ENCODE results near the gene UBE2E2.
"Not testable (repeated sequence)": the region's sequence is repeated elsewhere in the genome, so short reads cannot be mapped to it uniquely, and the experiment has no call there.

UBE2E2 gene

DNA sequence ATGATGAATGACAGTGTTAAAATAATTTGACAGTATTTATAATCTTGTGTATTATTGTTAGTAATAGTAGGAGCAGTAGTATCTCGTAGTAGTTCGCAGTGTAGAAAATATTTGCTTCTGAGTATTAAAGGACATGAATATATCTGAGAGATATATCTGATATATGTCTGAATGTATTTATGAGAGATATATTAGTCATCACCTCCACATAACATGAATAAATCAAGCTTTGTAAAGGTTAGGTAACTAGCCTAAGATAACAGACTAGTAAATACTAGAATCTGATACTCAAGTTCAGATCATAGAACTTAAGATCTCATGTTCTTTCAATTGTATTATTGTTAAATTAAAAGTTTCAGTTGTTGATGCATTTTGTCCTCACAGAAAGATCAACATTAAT lies 130.5 kb downstream of the UBE2E2 start:
- Histone ChIP-seq H3K36me3 (ENCODE audit: insufficient read depth, low read length) (no peaks in the 10 kb centered on the region), H3K9me2 (replicated peaks; ENCODE audit: low read depth, low read length) (no peaks in the 10 kb centered on the region), H2AFZ (ENCODE audit: low read length) (no peak overlapping the region), H3K4me2 (ENCODE audit: low read depth, low read length, poor library complexity, severe bottlenecking) (no peak overlapping the region), H3F3A (ENCODE audit: low read depth) (no peaks in the 10 kb centered on the region), H3K79me2 (ENCODE audit: insufficient read depth, low read length) (peaks cover 10% of the 10 kb centered on the region; the same call in 1 of the 2 replicates), H3K4me1 (ENCODE audit: insufficient read depth, low read length, poor library complexity, severe bottlenecking) (peaks cover 4% of the 10 kb centered on the region), H4K20me1 (ENCODE audit: insufficient read depth, low read length, poor library complexity, severe bottlenecking) (no peaks in the 10 kb centered on the region), H3K27me3 (ENCODE audit: insufficient read depth, low read length, poor library complexity, severe bottlenecking) (no peaks in the 10 kb centered on the region), H3K9me3 (ENCODE audit: insufficient read depth, low read depth, low read length) (no peaks in the 10 kb centered on the region), H3K9ac (ENCODE audit: low read depth, low read length, poor library complexity, severe bottlenecking) (no peak overlapping the region), H3K4me3 (ENCODE audit: low read length, poor library complexity, severe bottlenecking) (no peak overlapping the region)
- TF ChIP-seq, protein P1, sequence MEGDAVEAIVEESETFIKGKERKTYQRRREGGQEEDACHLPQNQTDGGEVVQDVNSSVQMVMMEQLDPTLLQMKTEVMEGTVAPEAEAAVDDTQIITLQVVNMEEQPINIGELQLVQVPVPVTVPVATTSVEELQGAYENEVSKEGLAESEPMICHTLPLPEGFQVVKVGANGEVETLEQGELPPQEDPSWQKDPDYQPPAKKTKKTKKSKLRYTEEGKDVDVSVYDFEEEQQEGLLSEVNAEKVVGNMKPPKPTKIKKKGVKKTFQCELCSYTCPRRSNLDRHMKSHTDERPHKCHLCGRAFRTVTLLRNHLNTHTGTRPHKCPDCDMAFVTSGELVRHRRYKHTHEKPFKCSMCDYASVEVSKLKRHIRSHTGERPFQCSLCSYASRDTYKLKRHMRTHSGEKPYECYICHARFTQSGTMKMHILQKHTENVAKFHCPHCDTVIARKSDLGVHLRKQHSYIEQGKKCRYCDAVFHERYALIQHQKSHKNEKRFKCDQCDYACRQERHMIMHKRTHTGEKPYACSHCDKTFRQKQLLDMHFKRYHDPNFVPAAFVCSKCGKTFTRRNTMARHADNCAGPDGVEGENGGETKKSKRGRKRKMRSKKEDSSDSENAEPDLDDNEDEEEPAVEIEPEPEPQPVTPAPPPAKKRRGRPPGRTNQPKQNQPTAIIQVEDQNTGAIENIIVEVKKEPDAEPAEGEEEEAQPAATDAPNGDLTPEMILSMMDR (conservative IDR thresholded peaks at IDR 0.05; ENCODE audit: low read length) = no peak
- TF ChIP-seq EZH2phosphoT487 (IDR thresholded peaks at IDR 0.05; ENCODE audit: borderline replicate concordance) = no peak

- H3K9me3 ChIP-seq (ENCODE audit: insufficient read depth, low read depth, low read length); H3K4me3 ChIP-seq (ENCODE audit: low read length, poor library complexity, severe bottlenecking); H3F3A ChIP-seq (ENCODE audit: low read depth); H2AFZ ChIP-seq (ENCODE audit: low read length); H3K4me2 ChIP-seq (ENCODE audit: low read depth, low read length, poor library complexity, severe bottlenecking); H3K27me3 ChIP-seq (ENCODE audit: insufficient read depth, low read length, poor library complexity, severe bottlenecking); H3K9ac ChIP-seq (ENCODE audit: low read depth, low read length, poor library complexity, severe bottlenecking); H3K36me3 ChIP-seq (ENCODE audit: insufficient read depth, low read length); H3K9me2 ChIP-seq (replicated peaks; ENCODE audit: low read depth, low read length); H4K20me1 ChIP-seq (ENCODE audit: insufficient read depth, low read length, poor library complexity, severe bottlenecking): not testable (repeated sequence)
- Histone ChIP-seq H3K79me2 (ENCODE audit: insufficient read depth, low read length) (peaks cover 10% of the 10 kb centered on the region; the same call in 1 of the 2 replicates), H3K4me1 (ENCODE audit: insufficient read depth, low read length, poor library complexity, severe bottlenecking) (peaks cover 21% of the 10 kb centered on the region)
These were observed 133.7 kb downstream of the UBE2E2 start for GRCh38 chr3:23336853-23337252.

DNA sequence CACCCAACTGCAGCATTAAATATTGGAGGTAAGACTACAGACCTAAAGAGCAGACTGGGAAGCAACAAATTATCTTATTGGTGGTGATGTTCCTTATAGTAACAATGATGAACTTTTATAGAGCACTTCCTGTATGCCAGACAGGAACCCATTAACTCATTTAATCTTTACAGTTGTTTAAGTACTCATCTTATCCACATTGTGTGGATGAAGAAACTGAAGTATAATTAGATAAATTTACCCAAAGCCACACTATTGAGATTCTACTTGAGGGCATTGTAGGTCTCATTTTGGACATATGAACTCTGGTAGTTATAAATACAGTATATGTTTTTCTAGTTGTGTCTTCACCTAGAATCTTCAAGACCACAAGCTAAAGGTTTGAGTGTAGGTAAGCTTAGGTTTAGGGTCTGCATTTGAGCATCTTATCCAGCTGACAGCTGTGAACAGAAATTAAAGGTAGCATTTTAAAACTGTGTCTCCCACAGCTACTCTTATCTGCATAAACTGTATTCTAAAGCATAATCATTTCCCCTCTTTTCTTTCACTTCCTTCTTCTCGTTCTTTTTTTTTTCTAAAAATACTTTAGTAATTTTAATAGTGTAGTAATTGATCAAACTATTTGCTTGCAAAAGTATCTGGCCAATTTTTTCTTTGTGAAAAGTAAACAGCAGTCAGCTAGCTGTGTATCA lies 138.2 kb downstream of the UBE2E2 start:
- peaks cover 22% of the 10 kb centered on the region for H3K4me1 ChIP-seq (ENCODE audit: insufficient read depth, low read length, poor library complexity, severe bottlenecking)
- peaks cover 3% of the 10 kb centered on the region; the same call in 1 of the 2 replicates for H3F3A ChIP-seq (ENCODE audit: low read depth)
- H3K4me2 ChIP-seq (ENCODE audit: low read depth, low read length, poor library complexity, severe bottlenecking) = peak overlapping the region; percentile 63
- H3K27me3 ChIP-seq (ENCODE audit: insufficient read depth, low read length, poor library complexity, severe bottlenecking) = no peaks in the 10 kb centered on the region
- H3K36me3 ChIP-seq (ENCODE audit: insufficient read depth, low read length) = no peaks in the 10 kb centered on the region
- peaks cover 4% of the 10 kb centered on the region for H4K20me1 ChIP-seq (ENCODE audit: insufficient read depth, low read length, poor library complexity, severe bottlenecking)
- no peaks in the 10 kb centered on the region for H3K9me3 ChIP-seq (ENCODE audit: insufficient read depth, low read depth, low read length)
- no peaks in the 10 kb centered on the region for H3K9me2 ChIP-seq (replicated peaks; ENCODE audit: low read depth, low read length)
- TF ChIP-seq, protein P1 (conservative IDR thresholded peaks at IDR 0.05; ENCODE audit: low read length) = no peak
- no peak for TF ChIP-seq EZH2phosphoT487 (IDR thresholded peaks at IDR 0.05; ENCODE audit: borderline replicate concordance)
- no peak overlapping the region for H2AFZ ChIP-seq (ENCODE audit: low read length)
- H3K9ac ChIP-seq (ENCODE audit: low read depth, low read length, poor library complexity, severe bottlenecking) = no peak overlapping the region
- H3K4me3 ChIP-seq (ENCODE audit: low read length, poor library complexity, severe bottlenecking) = peak overlapping the region; percentile 41
- no peaks in the 10 kb centered on the region for H3K79me2 ChIP-seq (ENCODE audit: insufficient read depth, low read length)

- Histone ChIP-seq H3K4me2 (ENCODE audit: low read depth, low read length, poor library complexity, severe bottlenecking) (no peak overlapping the region), H3F3A (ENCODE audit: low read depth) (peaks cover 3% of the 10 kb centered on the region; the same call in 1 of the 2 replicates), H3K9me2 (replicated peaks; ENCODE audit: low read depth, low read length) (no peaks in the 10 kb centered on the region), H3K4me3 (ENCODE audit: low read length, poor library complexity, severe bottlenecking) (no peak overlapping the region), H3K36me3 (ENCODE audit: insufficient read depth, low read length) (no peaks in the 10 kb centered on the region), H3K4me1 (ENCODE audit: insufficient read depth, low read length, poor library complexity, severe bottlenecking) (peaks cover 22% of the 10 kb centered on the region), H3K9ac (ENCODE audit: low read depth, low read length, poor library complexity, severe bottlenecking) (no peak overlapping the region), H3K27me3 (ENCODE audit: insufficient read depth, low read length, poor library complexity, severe bottlenecking) (no peaks in the 10 kb centered on the region), H2AFZ (ENCODE audit: low read length) (no peak overlapping the region), H4K20me1 (ENCODE audit: insufficient read depth, low read length, poor library complexity, severe bottlenecking) (peaks cover 4% of the 10 kb centered on the region), H3K79me2 (ENCODE audit: insufficient read depth, low read length) (no peaks in the 10 kb centered on the region), H3K9me3 (ENCODE audit: insufficient read depth, low read depth, low read length) (no peaks in the 10 kb centered on the region)
- TF ChIP-seq EZH2phosphoT487 (IDR thresholded peaks at IDR 0.05; ENCODE audit: borderline replicate concordance) = no peak
- TF ChIP-seq, protein P1 (conservative IDR thresholded peaks at IDR 0.05; ENCODE audit: low read length) = no peak
These were observed 139.2 kb downstream of the UBE2E2 start for GRCh38 chr3:23342343-23342742.
